ENCODE measurements around the gene BDKRB2.

GRCh38 chr14:96237641-96238040 is 33.0 kb downstream of the BDKRB2 start:
- TF ChIP-seq EZH2 (IDR thresholded peaks at IDR 0.05; ENCODE audit: borderline replicate concordance, insufficient read depth, low read length, poor library complexity, severe bottlenecking), result no peak
- TF ChIP-seq MXI1 (conservative IDR thresholded peaks at IDR 0.05; ENCODE audit: poor library complexity, severe bottlenecking), result no peak
- no peak for TF ChIP-seq SMC3 (conservative IDR thresholded peaks at IDR 0.05; ENCODE audit: poor library complexity)
- no peak for TF ChIP-seq CTCF (IDR thresholded peaks at IDR 0.05; ENCODE audit: poor library complexity, severe bottlenecking)
